Activated naive CD4-positive, alpha-beta T cell treated with anti-CD3 and anti-CD28 coated beads, Interleukin-2, amount 50 U/mL, for 72 hours (primary cell): ENCODE measurements around the gene EMILIN1. TPM values are rescaled to one million over a fixed set of nuclear protein-coding genes. Genes with fewer than 3 reads are reported as not detected.

Experiments
- total RNA-seq, 2 donors: library from RNA; stranded (reverse); gene quantifications; one replicate each; pipeline ENCODE4 v1.2.3, GENCODE V29; 2022

Gene EMILIN1
- total RNA-seq, 2 donors from 2014 or later: 0.52 to 0.78 TPM

Other genes starting within 250 kb of the EMILIN1 start
- not detected for gene DPYSL5, start 230.5 kb upstream of the EMILIN1 start, total RNA-seq
- gene MAPRE3, start 108.0 kb upstream of the EMILIN1 start, total RNA-seq: 1 to 10 TPM; 4.0 to 4.2 TPM
- 10 to 100 TPM; 54.3 to 68.0 TPM for gene TMEM214, start 45.6 kb upstream of the EMILIN1 start, total RNA-seq
- 10 to 100 TPM; 14.1 to 21.6 TPM for gene AGBL5, start 26.9 kb upstream of the EMILIN1 start, total RNA-seq
- gene OST4, start 7.0 kb upstream of the EMILIN1 start, total RNA-seq: 100 to 1,000 TPM; 263 to 344 TPM
- 10 to 100 TPM; 10.6 to 16.3 TPM for gene KHK, start 8.2 kb downstream of the EMILIN1 start, total RNA-seq
- 10 to 100 TPM in 1 of 2 donors, under 1 TPM in 1; 0.50 to 15.8 TPM for gene CGREF1, start 40.5 kb downstream of the EMILIN1 start, total RNA-seq
- under 1 TPM; 0.43 to 0.56 TPM for gene ABHD1, start 45.2 kb downstream of the EMILIN1 start, total RNA-seq
- gene PREB, start 56.0 kb downstream of the EMILIN1 start, total RNA-seq: 10 to 100 TPM; 49.8 to 52.9 TPM
- gene PRR30, start 60.8 kb downstream of the EMILIN1 start, total RNA-seq: not detected
- gene TCF23, start 70.4 kb downstream of the EMILIN1 start, total RNA-seq: under 1 TPM in 1 of 2 donors, not detected in 1; 0.07 TPM
- gene ATRAID, start 133.4 kb downstream of the EMILIN1 start, total RNA-seq: 10 to 100 TPM; 58.8 to 59.1 TPM
- 10 to 100 TPM; 40.7 to 42.0 TPM for gene SLC5A6, start 133.7 kb downstream of the EMILIN1 start, total RNA-seq
- 10 to 100 TPM; 85.2 to 86.3 TPM for gene CAD, start 138.8 kb downstream of the EMILIN1 start, total RNA-seq
- gene SLC30A3, start 184.4 kb downstream of the EMILIN1 start, total RNA-seq: under 1 TPM; 0.68 to 0.88 TPM
- gene DNAJC5G, start 196.8 kb downstream of the EMILIN1 start, total RNA-seq: not detected
- gene TRIM54, start 203.8 kb downstream of the EMILIN1 start, total RNA-seq: not detected
- 1 to 10 TPM; 1.6 to 3.6 TPM for gene UCN, start 229.8 kb downstream of the EMILIN1 start, total RNA-seq
- gene MPV17, start 244.5 kb downstream of the EMILIN1 start, total RNA-seq: 100 to 1,000 TPM in 1 of 2 donors, 10 to 100 TPM in 1; 90.1 to 111 TPM